ENCODE data around the gene ANO7.

DNA sequence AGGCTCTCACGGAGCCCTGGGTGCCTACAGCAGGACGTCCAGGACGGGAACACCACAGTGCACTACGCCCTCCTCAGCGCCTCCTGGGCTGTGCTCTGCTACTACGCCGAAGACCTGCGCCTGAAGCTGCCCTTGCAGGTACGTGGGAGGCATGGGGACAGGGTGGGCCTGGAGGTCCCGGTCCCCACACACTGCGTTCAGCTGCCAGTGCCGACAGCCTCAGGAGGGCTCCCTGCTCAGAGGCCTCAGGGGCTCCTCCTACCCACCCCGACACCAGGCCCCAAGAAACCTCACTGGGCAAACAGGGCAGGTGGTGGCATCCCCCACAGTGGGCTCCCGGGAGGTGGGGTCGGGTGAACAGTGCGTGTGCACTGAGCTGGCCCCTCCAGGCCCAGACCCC, 10.8 kb downstream of the ANO7 start:
- TF ChIP-seq EZH2 (IDR thresholded peaks at IDR 0.05; ENCODE audit: insufficient read depth, poor library complexity, severe bottlenecking), result no peak
- TF ChIP-seq EZH2phosphoT487 (IDR thresholded peaks at IDR 0.05; ENCODE audit: insufficient read depth, low read depth), result no peak

Data from GM23248 (cell line).